Measurements from ENCODE around the gene KRTAP3-3.
"Not testable (repeated sequence)": the region's sequence is repeated elsewhere in the genome, so short reads cannot be mapped to it uniquely, and the experiment has no call there.

Gene KRTAP3-3

GRCh38 chr17:40993839-40994238, at the start of gene KRTAP3-3:
KRTAP3-3 (minus strand) TSS chr17:40994164; CDS start chr17:40994097, 67 bp downstream.
- DNase-seq (ENCODE audit: low read depth in 2 of 2): no peak

GRCh38 chr17:41042953-41043352, 49.0 kb upstream of the KRTAP3-3 start:
- no peak for DNase-seq (ENCODE audit: low read depth in 2 of 2)

DNA sequence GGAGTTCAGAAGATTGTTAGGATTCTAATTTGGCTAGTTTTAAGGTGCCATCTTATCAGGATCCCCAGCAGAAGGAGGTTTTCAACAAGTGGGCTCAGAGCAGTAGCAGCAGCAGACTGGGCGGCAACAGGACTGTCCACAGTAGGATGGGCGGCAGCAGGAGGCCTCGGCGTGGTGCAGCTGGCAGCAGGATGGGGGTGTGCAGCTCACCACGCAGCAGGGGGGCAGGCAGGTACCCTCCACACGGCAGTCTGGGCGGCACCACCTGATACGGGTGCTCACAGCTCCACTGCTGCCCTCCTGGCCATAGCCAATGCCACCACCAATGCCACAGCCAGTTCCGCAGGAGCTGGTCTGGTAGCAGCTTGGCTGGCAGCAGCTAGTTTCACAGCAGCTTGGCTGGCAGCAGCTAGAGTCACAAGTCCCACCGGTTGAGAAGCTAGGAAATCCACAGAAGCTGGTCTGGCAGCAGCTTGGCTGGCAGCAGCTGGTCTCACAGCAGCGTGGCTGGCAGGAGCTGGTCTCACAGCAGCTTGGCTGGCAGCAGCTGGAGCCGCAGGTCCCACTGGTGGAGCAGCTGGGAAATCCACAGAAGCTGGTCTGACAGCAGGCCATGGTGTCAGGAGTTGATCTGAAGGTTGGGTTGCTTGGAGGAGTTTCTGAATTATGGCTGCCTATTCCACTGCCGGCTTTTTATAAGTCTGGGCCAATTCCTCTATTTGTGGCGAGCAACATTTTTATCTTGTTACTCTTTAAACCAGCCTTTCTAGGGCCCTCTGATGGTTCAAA, 47.0 kb upstream of the KRTAP3-3 start, which contains the start of gene KRTAP1-1:
KRTAP1-1 (minus strand) TSS at position 668 of the 789 bp plus-strand sequence; CDS start at position 615, 53 bp downstream.
- not testable (repeated sequence) for DNase-seq (ENCODE audit: low read depth in 2 of 2)

GRCh38 chr17:41037853-41038350, 43.9 kb upstream of the KRTAP3-3 start:
- DNase-seq (ENCODE audit: low read depth in 2 of 2): no peak

GRCh38 chr17:41034346-41034935, 40.5 kb upstream of the KRTAP3-3 start, which contains the start of gene KRTAP1-3:
KRTAP1-3 (minus strand) TSS chr17:41034874; CDS start chr17:41034821, 53 bp downstream.
- not testable (repeated sequence) for DNase-seq (ENCODE audit: low read depth in 2 of 2)

DNA sequence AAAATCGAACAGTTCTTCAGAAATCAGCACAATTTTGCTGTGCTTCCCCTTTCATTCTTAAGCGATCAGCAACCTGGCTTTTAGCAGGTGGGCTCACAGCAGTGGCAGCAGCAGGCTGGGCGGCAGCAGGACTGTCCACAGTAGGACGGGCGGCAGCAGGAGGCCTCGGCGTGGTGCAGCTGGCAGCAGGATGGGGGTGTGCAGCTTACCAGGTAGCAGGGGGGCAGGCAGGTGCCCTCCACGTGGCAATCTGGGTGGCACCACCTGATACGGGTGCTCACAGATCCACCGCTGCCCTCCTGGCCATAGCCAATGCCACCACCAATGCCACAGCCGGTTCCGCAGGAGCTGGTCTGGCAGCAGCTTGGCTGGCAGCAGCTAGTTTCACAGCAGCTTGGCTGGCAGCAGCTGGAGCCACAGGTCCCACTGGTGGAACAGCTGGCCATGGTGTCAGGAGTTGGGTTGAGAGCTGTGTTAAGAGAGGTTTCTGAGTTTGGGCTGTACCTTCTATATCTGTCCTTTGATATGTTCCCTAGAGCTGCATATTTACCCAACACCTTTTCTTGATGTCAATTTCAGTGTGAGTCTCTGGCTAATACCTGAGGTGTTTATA, 35.8 kb upstream of the KRTAP3-3 start, which contains the start of gene KRTAP1-4:
KRTAP1-4 (minus strand) TSS at position 563 of the 613 bp plus-strand sequence; CDS start at position 446, 117 bp downstream.
- no peak for DNase-seq (ENCODE audit: low read depth in 2 of 2)

- DNase-seq (ENCODE audit: low read depth in 2 of 2): no peak
Observed at GRCh38 chr17:41026715-41027471, 32.9 kb upstream of the KRTAP3-3 start, which contains the start of gene KRTAP1-5. KRTAP1-5 (minus strand) TSS chr17:41027208; CDS start chr17:41027155, 53 bp downstream.

GRCh38 chr17:41024697-41025096, 30.7 kb upstream of the KRTAP3-3 start:
- no peak for DNase-seq (ENCODE audit: low read depth in 2 of 2)

DNA sequence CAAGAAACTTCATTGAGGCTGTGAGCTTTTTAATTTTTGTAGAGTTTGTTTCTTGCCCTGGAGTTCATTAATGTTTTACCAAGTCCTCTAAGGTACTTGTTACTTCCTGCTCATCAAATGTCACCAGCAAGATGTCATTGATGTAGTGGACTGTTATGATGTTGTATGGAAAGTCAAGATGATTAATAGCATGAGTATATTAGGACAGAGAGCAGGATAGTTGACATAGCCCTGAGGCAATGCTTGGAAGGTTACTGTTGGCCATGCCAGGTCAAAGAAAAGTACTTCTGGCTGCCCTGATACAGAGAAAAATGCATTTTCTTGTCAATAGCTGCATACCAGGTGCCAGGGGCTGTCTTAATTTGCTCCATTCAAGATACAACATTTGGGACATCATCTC, 26.4 kb upstream of the KRTAP3-3 start:
- DNase-seq (ENCODE audit: low read depth in 2 of 2): no peak

DNA sequence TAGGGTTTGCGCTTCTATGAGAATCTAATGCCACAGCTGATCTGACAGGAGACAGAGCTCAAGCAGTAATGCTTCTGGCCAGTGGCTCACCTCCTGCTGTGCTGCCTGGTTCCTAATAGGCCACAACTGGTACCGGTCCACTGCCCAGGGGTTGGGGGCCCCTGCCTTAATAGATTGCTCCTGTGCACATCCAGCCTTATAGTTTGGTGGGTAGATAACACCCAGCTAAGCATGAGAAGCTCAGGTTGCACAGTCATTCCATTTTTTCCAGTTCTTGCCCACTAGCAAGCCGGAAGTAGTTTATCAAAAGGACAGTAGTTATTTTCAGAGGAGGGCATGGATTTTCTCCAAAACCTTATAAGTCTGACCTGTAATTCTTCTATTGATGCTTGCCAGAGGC, 25.5 kb upstream of the KRTAP3-3 start:
- no peak for DNase-seq (ENCODE audit: low read depth in 2 of 2)

GRCh38 chr17:41018541-41018940, 24.6 kb upstream of the KRTAP3-3 start:
- DNase-seq (ENCODE audit: low read depth in 2 of 2): no peak

GRCh38 chr17:41016578-41017215, 22.7 kb upstream of the KRTAP3-3 start:
- DNase-seq (ENCODE audit: low read depth in 2 of 2): no peak

- DNase-seq (ENCODE audit: low read depth in 2 of 2): no peak
Observed at GRCh38 chr17:41015454-41015853, 21.5 kb upstream of the KRTAP3-3 start.

DNA sequence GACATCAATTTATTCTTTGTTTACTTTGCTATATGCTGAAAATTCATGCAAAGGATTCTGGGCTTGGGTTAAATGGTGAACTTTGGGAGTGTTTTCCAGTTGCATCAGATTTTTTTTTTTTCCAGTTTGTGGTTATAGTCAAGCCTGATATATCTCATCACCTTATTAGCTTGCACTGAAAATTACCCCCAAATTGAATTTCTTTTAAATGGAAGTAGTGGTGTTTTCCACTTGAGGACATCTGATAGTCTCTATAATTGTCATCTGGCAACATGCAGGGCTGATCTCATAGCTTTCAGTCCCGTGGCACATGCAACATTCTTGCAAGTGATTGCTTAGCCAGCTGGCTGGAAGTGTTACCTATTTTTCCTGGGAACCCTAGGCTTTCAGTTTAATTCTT, 19.6 kb upstream of the KRTAP3-3 start:
- DNase-seq (ENCODE audit: low read depth in 2 of 2): no peak

DNA sequence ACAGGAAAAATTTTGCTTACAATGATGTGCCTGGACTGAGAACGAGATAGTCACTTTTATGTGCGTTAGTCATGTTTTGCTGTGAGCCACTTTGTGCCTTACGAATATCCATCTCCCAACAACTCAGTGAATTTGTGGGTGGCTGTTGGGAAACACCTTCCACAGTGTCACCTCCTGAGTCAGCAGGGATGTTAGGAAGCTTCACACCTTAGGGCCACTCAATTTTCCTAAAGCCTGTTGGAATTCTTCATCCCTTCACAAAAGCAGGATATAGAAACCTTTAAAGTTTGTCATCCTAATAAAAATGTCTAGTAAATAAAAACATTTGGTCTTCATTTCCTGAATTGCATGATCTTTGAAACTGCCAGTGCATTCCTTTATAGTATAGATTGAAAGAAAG, 19.2 kb upstream of the KRTAP3-3 start:
- no peak for DNase-seq (ENCODE audit: low read depth in 2 of 2)

GRCh38 chr17:41012326-41013120, 18.6 kb upstream of the KRTAP3-3 start:
- no peak for DNase-seq (ENCODE audit: low read depth in 2 of 2)

GRCh38 chr17:41010441-41010840, 16.5 kb upstream of the KRTAP3-3 start:
- no peak for DNase-seq (ENCODE audit: low read depth in 2 of 2)

- DNase-seq (ENCODE audit: low read depth in 2 of 2): no peak
Observed at GRCh38 chr17:41009936-41010335, 16.0 kb upstream of the KRTAP3-3 start.

DNA sequence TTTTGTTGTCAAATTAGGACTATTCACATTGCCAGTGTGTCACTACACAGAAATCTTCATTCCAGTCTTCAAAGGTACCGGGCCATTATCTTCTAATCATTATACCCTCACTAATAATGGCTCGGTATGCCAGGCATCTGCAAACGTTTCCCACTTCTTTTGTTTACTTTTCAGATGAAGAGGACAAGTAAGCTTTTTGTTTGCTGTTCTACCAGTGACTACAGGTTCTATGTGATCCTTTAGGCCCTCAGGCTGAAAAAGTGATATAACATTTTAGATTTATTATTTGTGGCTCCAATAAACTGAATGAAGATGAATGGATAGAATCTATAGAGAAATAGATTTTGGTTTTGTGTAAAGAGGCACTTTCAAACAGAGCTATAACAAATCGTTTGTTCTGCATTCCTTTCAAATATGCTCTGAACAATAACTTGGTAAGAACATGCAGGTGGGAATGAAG, 15.4 kb upstream of the KRTAP3-3 start:
- DNase-seq (ENCODE audit: low read depth in 2 of 2): no peak

- no peak for DNase-seq (ENCODE audit: low read depth in 2 of 2)
Observed at GRCh38 chr17:41008811-41009210, 14.8 kb upstream of the KRTAP3-3 start, which contains the start of gene KRTAP3-1. KRTAP3-1 (minus strand) TSS chr17:41009128; CDS start chr17:41009074, 54 bp downstream.
